WTC11 (cell line): ENCODE results near the gene ZACN. TPM values are rescaled to one million over a fixed set of nuclear protein-coding genes. Genes with fewer than 3 reads are reported as not detected.

Source experiments
- ATAC-seq: fragments of 200-7000 bp; cut with Tn5 transposase; 2 replicates; pipeline ENCODE4 v1.10.0; 2021; ENCODE audit warnings: mild to moderate bottlenecking, moderate library complexity
- CTCF ChIA-PET: fragments of 300-600 bp; sonication (Branson Sonifier 250); formaldehyde crosslinking; loops from one replicate; lab custom pipeline; 2021; ENCODE audit warnings: antibody characterized with exemption; lab: Charles Lee
- POLR2A ChIA-PET: fragments of 350-600 bp; sonication (Branson Sonifier 250); formaldehyde crosslinking; loops from one replicate; lab custom pipeline; 2021; ENCODE audit warnings: antibody characterized with exemption; lab: Charles Lee
- DNase-seq: peaks from one replicate; pipeline ENCODE4 v3.0.0; 2021; ENCODE audit warnings: low spot score
- H3K27ac Mint-ChIP-seq: 2 replicates; pipeline ENCODE4 v1.8.0; 2021; ENCODE audit warnings: mixed read lengths
- H3K27me3 Mint-ChIP-seq: 2 replicates; pipeline ENCODE4 v1.8.0; 2021; ENCODE audit warnings: low read depth, mild to moderate bottlenecking, moderate library complexity, mixed read lengths
- H3K36me3 Mint-ChIP-seq: 2 replicates; pipeline ENCODE4 v1.8.0; 2021; ENCODE audit warnings: mixed read lengths
- H3K4me1 Mint-ChIP-seq: 2 replicates; pipeline ENCODE4 v1.8.0; 2022; ENCODE audit warnings: mixed read lengths
- H3K4me3 Mint-ChIP-seq: 2 replicates; pipeline ENCODE4 v1.8.0; 2021; ENCODE audit warnings: mild to moderate bottlenecking, moderate library complexity, mixed read lengths
- H3K9me3 Mint-ChIP-seq: 2 replicates; pipeline ENCODE4 v1.8.0; 2021; ENCODE audit warnings: mixed read lengths
- ELF4 ChIP-seq: sonication (generic); formaldehyde crosslinking; IDR thresholded peaks from 2 replicates; pipeline ENCODE4 v1.8.1; 2022; ENCODE audit warnings: low read depth, mild to moderate bottlenecking, moderate library complexity, missing genetic modification reagents
- ETV6 ChIP-seq: sonication (generic); formaldehyde crosslinking; IDR thresholded peaks from 2 replicates; pipeline ENCODE4 v1.8.1; 2022; ENCODE audit warnings: mild to moderate bottlenecking, missing genetic modification reagents
- JAZF1 ChIP-seq: fragments of 250-450 bp; sonication (Bioruptor Pico); IDR thresholded peaks from 2 replicates; pipeline ENCODE4 v1.9.0; 2021; ENCODE audit warnings: moderate library complexity, mild to moderate bottlenecking, inconsistent platforms
- NFE2L1 ChIP-seq: sonication (generic); formaldehyde crosslinking; IDR thresholded peaks from 2 replicates; pipeline ENCODE4 v1.8.1; 2023; ENCODE audit warnings: missing genetic modification reagents
- SMAD3 ChIP-seq: sonication (generic); formaldehyde crosslinking; IDR thresholded peaks from 2 replicates; pipeline ENCODE4 v1.8.0; 2022; ENCODE audit warnings: missing genetic modification reagents, mild to moderate bottlenecking, borderline replicate concordance
- TEAD1 ChIP-seq: sonication (generic); formaldehyde crosslinking; IDR thresholded peaks from 2 replicates; pipeline ENCODE4 v1.8.0; 2022; ENCODE audit warnings: mild to moderate bottlenecking, missing genetic modification reagents
- ZNF317 ChIP-seq: sonication (generic); formaldehyde crosslinking; IDR thresholded peaks from 2 replicates; pipeline ENCODE4 v1.8.1; 2023; ENCODE audit warnings: low read depth, mild to moderate bottlenecking, moderate library complexity, missing genetic modification reagents, borderline replicate concordance
- total RNA-seq: library from RNA; stranded (reverse); gene quantifications from 3 replicates; pipeline ENCODE4 v1.2.3, GENCODE V29; 2021
- TF ChIP-seq, protein P1 (sequence below): sonication (generic); formaldehyde crosslinking; IDR thresholded peaks from 2 replicates; pipeline ENCODE4 v1.8.0; 2023; ENCODE audit warnings: mild to moderate bottlenecking, missing genetic modification reagents
- TF ChIP-seq, protein P2 (sequence below): sonication (generic); formaldehyde crosslinking; IDR thresholded peaks from 2 replicates; pipeline ENCODE4 v1.8.0; 2022; ENCODE audit warnings: mild to moderate bottlenecking, missing genetic modification reagents
- TF ChIP-seq, protein P3 (sequence below): sonication (generic); formaldehyde crosslinking; IDR thresholded peaks from 2 replicates; pipeline ENCODE4 v1.8.0; 2022; ENCODE audit warnings: mild to moderate bottlenecking, missing genetic modification reagents
- TF ChIP-seq, protein P4 (sequence below): fragments of 250-450 bp; sonication (Bioruptor Pico); conservative IDR thresholded peaks from 2 replicates; pipeline ENCODE4 v1.9.0; 2021; ENCODE audit warnings: mild to moderate bottlenecking
- TF ChIP-seq, protein P5 (sequence below): sonication (generic); formaldehyde crosslinking; IDR thresholded peaks from 2 replicates; pipeline ENCODE4 v1.8.1; 2022; ENCODE audit warnings: missing genetic modification reagents, borderline replicate concordance
- TF ChIP-seq, protein P6 (sequence below): sonication (generic); formaldehyde crosslinking; IDR thresholded peaks from 2 replicates; pipeline ENCODE4 v1.8.1; 2023; ENCODE audit warnings: mild to moderate bottlenecking, moderate library complexity, missing genetic modification reagents
- TF ChIP-seq, protein P7 (sequence below): sonication (generic); formaldehyde crosslinking; IDR thresholded peaks from 2 replicates; pipeline ENCODE4 v1.8.1; 2022; ENCODE audit warnings: mild to moderate bottlenecking, missing genetic modification reagents, moderate library complexity, borderline replicate concordance
- TF ChIP-seq, protein P8 (sequence below): sonication (generic); formaldehyde crosslinking; IDR thresholded peaks from 2 replicates; pipeline ENCODE4 v1.8.1; 2023; ENCODE audit warnings: mild to moderate bottlenecking, missing genetic modification reagents

ZACN gene
- total RNA-seq, 1 experiment from 2014 or later = 0.28 TPM

DNA sequence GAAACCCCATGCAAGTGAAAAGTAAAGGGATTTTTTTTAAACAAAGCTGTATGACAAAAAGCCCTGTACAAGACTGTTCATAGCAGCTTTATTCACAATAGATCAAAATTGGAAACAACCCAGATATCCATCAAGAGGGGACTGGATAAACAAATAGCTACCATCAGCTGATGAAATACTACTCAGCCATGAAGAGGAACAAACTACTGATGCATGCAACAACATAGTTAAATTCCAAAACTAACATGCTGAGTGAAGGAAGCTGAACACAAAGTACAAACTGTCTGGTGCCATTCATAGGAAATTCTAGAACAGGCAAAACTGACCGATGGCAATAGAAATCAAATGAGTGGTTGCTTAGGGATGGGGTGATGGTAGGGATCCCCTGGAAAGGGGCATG, 46.9 kb downstream of the ZACN start (continued):
- TF ChIP-seq, protein P1, sequence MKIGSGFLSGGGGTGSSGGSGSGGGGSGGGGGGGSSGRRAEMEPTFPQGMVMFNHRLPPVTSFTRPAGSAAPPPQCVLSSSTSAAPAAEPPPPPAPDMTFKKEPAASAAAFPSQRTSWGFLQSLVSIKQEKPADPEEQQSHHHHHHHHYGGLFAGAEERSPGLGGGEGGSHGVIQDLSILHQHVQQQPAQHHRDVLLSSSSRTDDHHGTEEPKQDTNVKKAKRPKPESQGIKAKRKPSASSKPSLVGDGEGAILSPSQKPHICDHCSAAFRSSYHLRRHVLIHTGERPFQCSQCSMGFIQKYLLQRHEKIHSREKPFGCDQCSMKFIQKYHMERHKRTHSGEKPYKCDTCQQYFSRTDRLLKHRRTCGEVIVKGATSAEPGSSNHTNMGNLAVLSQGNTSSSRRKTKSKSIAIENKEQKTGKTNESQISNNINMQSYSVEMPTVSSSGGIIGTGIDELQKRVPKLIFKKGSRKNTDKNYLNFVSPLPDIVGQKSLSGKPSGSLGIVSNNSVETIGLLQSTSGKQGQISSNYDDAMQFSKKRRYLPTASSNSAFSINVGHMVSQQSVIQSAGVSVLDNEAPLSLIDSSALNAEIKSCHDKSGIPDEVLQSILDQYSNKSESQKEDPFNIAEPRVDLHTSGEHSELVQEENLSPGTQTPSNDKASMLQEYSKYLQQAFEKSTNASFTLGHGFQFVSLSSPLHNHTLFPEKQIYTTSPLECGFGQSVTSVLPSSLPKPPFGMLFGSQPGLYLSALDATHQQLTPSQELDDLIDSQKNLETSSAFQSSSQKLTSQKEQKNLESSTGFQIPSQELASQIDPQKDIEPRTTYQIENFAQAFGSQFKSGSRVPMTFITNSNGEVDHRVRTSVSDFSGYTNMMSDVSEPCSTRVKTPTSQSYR (CRISPR knock-in tag) = no peak
- TF ChIP-seq, protein P2, sequence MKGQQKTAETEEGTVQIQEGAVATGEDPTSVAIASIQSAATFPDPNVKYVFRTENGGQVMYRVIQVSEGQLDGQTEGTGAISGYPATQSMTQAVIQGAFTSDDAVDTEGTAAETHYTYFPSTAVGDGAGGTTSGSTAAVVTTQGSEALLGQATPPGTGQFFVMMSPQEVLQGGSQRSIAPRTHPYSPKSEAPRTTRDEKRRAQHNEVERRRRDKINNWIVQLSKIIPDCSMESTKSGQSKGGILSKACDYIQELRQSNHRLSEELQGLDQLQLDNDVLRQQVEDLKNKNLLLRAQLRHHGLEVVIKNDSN (CRISPR knock-in tag) = no peak
- TF ChIP-seq JAZF1 (CRISPR knock-in tag) (no peak), NFE2L1 (no peak), SMAD3 (CRISPR knock-in tag) (no peak), TEAD1 (CRISPR knock-in tag) (no peak)
- TF ChIP-seq, protein P3, sequence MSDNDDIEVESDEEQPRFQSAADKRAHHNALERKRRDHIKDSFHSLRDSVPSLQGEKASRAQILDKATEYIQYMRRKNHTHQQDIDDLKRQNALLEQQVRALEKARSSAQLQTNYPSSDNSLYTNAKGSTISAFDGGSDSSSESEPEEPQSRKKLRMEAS (CRISPR knock-in tag) = no peak
- TF ChIP-seq, protein P4, sequence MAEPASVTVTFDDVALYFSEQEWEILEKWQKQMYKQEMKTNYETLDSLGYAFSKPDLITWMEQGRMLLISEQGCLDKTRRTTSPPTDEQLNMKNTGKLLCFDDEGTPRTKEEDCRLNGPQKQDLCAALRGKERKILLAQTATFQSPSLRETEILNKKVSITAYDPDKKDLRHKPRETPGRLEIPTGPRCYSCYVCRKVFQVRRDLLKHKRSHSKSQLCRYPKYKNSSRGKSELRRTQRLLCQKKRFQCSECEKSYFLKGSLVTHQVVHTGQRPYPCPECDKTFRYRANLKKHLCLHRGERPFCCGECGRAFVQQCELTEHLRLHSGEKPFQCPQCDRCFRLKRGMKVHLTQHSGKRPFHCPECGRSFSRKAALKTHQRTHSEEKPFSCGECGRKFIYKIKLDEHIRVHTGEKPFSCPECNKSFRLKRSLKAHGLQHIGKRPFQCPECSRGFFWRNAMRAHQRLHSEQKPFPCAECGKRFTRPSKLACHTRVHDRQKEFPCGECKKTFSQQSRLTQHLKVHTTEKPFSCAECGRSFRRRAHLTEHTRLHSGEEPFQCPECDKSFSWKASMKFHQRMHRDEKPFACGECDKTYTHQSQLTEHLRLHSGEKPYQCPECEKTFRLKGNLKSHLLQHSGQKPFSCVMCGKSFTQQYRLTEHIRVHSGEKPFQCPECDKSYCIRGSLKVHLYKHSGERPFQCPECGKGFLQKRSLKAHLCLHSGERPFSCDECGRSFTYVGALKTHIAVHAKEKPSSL (CRISPR knock-in tag) = no peak

DNA sequence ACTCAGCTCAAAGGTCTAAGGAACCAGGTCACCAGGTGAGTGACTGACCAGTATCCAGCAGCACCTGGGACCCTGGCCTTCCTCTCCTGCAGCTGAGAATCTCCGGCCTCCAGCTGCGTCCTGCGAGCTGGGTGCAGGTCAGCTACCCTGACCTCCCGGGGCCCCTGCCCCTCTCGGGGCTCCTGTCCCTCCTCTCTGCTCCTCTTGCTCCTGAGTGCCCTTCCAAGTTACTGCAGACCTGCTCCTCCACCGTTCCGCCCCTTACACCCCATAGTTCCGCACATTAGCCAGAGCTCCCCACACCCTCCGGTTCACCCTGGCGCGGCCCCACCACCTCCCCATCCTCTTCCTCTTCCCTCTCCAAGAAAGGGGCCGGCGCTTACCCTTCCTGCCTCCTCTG, 51.5 kb downstream of the ZACN start:
- Mint-ChIP-seq H3K4me3 (peak overlapping the region; percentile 25), H3K27ac (no peak overlapping the region), H3K36me3 (no peaks in the 10 kb centered on the region), H3K4me1 (peaks cover 57% of the 10 kb centered on the region), H3K9me3 (no peaks in the 10 kb centered on the region), H3K27me3 (peaks cover 22% of the 10 kb centered on the region)
- ATAC-seq (no peak), DNase-seq (no peak)
- TF ChIP-seq, protein P5, sequence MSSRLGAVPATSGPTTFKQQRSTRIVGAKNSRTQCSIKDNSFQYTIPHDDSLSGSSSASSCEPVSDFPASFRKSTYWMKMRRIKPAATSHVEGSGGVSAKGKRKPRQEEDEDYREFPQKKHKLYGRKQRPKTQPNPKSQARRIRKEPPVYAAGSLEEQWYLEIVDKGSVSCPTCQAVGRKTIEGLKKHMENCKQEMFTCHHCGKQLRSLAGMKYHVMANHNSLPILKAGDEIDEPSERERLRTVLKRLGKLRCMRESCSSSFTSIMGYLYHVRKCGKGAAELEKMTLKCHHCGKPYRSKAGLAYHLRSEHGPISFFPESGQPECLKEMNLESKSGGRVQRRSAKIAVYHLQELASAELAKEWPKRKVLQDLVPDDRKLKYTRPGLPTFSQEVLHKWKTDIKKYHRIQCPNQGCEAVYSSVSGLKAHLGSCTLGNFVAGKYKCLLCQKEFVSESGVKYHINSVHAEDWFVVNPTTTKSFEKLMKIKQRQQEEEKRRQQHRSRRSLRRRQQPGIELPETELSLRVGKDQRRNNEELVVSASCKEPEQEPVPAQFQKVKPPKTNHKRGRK (CRISPR knock-in tag) = no peak
- TF ChIP-seq, protein P6, sequence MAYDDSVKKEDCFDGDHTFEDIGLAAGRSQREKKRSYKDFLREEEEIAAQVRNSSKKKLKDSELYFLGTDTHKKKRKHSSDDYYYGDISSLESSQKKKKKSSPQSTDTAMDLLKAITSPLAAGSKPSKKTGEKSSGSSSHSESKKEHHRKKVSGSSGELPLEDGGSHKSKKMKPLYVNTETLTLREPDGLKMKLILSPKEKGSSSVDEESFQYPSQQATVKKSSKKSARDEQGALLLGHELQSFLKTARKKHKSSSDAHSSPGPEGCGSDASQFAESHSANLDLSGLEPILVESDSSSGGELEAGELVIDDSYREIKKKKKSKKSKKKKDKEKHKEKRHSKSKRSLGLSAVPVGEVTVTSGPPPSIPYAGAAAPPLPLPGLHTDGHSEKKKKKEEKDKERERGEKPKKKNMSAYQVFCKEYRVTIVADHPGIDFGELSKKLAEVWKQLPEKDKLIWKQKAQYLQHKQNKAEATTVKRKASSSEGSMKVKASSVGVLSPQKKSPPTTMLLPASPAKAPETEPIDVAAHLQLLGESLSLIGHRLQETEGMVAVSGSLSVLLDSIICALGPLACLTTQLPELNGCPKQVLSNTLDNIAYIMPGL (CRISPR knock-in tag) = no peak
- TF ChIP-seq, protein P7, sequence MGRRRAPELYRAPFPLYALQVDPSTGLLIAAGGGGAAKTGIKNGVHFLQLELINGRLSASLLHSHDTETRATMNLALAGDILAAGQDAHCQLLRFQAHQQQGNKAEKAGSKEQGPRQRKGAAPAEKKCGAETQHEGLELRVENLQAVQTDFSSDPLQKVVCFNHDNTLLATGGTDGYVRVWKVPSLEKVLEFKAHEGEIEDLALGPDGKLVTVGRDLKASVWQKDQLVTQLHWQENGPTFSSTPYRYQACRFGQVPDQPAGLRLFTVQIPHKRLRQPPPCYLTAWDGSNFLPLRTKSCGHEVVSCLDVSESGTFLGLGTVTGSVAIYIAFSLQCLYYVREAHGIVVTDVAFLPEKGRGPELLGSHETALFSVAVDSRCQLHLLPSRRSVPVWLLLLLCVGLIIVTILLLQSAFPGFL = no peak
- TF ChIP-seq ELF4 (CRISPR knock-in tag) (no peak), ZNF317 (CRISPR knock-in tag) (no peak), ETV6 (CRISPR knock-in tag) (no peak)
- TF ChIP-seq, protein P8, sequence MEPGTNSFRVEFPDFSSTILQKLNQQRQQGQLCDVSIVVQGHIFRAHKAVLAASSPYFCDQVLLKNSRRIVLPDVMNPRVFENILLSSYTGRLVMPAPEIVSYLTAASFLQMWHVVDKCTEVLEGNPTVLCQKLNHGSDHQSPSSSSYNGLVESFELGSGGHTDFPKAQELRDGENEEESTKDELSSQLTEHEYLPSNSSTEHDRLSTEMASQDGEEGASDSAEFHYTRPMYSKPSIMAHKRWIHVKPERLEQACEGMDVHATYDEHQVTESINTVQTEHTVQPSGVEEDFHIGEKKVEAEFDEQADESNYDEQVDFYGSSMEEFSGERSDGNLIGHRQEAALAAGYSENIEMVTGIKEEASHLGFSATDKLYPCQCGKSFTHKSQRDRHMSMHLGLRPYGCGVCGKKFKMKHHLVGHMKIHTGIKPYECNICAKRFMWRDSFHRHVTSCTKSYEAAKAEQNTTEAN (CRISPR knock-in tag) = no peak
- TF ChIP-seq, protein P3 (CRISPR knock-in tag) = peak; percentile 22; the same call in 1 of the 2 replicates
- POLR2A ChIA-PET = interaction anchor here (0.7 to 3.9 kb wide), 3 partner anchors 8 to 295 kb away, joined by 3 to 17 read pairs (median 3); no protein-coding TSS in a partner anchor
- CTCF ChIA-PET = interaction anchor here (0.9 to 9.7 kb wide), 12 partner anchors 7 to 226 kb away, joined by 3 to 176 read pairs (median 4); partner anchors contain the start of genes FOXJ1, MRPL38 and RNF157
